Ishikawa (cell line): ENCODE results near the gene CRELD2.

Experiments used
- EP300 ChIP-seq: IDR thresholded peaks from 2 replicates; pipeline ENCODE4 v1.6.1; 2012; ENCODE audit warnings: borderline replicate concordance
- RAD21 ChIP-seq: IDR thresholded peaks from 2 replicates; pipeline ENCODE4 v1.6.1; 2012; ENCODE audit warnings: low read depth
- TAF1 ChIP-seq: IDR thresholded peaks from 2 replicates; pipeline ENCODE4 v1.6.1; 2012; ENCODE audit warnings: low read depth, mild to moderate bottlenecking
- TEAD4 ChIP-seq: IDR thresholded peaks from 2 replicates; pipeline ENCODE4 v1.6.1; 2012
- YY1 ChIP-seq: IDR thresholded peaks from 2 replicates; pipeline ENCODE4 v1.6.1; 2012; ENCODE audit warnings: low read depth
- ZBTB7A ChIP-seq: IDR thresholded peaks from 2 replicates; pipeline ENCODE4 v1.6.1; 2012; ENCODE audit warnings: low read depth
- TF ChIP-seq, protein P1 (sequence below): IDR thresholded peaks from 2 replicates; pipeline ENCODE4 v1.6.1; 2012; ENCODE audit warnings: low read depth, mild to moderate bottlenecking
- TF ChIP-seq, protein P2 (sequence below): IDR thresholded peaks from 2 replicates; pipeline ENCODE4 v1.6.1; 2012

DNA sequence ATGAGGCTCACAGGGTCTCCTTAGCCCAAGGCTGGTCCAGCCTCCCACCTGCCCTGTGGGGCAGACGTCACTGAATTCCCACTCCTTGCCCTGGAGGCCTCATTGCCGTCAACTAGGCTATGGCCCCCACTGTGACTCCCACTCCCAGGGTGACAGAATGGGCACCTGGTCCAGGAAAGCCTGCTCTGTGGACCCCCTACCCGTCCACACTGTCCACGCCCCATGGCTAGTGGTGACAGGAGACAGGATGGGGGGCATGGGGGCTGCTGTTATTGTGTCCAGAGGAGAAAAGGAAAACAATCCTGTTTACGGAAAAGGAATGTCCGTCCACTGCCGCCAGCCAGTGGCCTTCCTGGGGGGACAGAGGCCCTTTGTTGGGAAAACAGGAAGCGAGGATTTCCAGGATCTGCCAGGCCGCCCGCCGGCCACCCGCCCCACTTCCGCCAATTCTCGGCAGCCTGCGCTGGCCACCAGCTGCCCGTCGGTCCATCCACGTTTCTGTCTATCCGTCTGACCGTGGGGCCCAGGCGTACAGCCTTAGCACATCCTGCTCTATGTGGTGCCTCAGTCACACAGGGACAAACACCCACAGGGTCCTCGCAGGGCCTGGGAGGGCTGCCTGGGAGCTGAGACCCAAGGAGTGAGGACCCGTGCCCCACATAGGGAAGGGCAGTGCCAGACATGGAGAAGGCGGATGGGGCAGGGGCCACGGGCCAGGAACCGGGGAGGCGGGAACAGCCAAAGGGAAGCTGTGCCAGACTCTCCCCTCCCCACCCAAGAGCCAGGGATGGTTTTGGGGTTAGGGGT, 19.5 kb downstream of the CRELD2 start:
- TF ChIP-seq ZBTB7A, result no peak
- TF ChIP-seq YY1, result no peak
- no peak for TF ChIP-seq TEAD4
- TF ChIP-seq EP300, result no peak
- no peak for TF ChIP-seq RAD21
- TF ChIP-seq, protein P1, sequence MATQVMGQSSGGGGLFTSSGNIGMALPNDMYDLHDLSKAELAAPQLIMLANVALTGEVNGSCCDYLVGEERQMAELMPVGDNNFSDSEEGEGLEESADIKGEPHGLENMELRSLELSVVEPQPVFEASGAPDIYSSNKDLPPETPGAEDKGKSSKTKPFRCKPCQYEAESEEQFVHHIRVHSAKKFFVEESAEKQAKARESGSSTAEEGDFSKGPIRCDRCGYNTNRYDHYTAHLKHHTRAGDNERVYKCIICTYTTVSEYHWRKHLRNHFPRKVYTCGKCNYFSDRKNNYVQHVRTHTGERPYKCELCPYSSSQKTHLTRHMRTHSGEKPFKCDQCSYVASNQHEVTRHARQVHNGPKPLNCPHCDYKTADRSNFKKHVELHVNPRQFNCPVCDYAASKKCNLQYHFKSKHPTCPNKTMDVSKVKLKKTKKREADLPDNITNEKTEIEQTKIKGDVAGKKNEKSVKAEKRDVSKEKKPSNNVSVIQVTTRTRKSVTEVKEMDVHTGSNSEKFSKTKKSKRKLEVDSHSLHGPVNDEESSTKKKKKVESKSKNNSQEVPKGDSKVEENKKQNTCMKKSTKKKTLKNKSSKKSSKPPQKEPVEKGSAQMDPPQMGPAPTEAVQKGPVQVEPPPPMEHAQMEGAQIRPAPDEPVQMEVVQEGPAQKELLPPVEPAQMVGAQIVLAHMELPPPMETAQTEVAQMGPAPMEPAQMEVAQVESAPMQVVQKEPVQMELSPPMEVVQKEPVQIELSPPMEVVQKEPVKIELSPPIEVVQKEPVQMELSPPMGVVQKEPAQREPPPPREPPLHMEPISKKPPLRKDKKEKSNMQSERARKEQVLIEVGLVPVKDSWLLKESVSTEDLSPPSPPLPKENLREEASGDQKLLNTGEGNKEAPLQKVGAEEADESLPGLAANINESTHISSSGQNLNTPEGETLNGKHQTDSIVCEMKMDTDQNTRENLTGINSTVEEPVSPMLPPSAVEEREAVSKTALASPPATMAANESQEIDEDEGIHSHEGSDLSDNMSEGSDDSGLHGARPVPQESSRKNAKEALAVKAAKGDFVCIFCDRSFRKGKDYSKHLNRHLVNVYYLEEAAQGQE, result no peak
- TF ChIP-seq, protein P2, sequence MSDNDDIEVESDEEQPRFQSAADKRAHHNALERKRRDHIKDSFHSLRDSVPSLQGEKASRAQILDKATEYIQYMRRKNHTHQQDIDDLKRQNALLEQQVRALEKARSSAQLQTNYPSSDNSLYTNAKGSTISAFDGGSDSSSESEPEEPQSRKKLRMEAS, result no peak
- TF ChIP-seq TAF1, result no peak
